Erythroblast (primary cell): ENCODE data around the gene MED31.

Experiments
- GATA1 ChIP-seq: IDR thresholded peaks from 2 replicates; pipeline ENCODE4 v1.6.1; 2011; ENCODE audit warnings: low read depth, mild to moderate bottlenecking, control low read depth, low read length, moderate library complexity
- POLR2A ChIP-seq: IDR thresholded peaks from 2 replicates; pipeline ENCODE4 v1.6.1; 2011; ENCODE audit warnings: mild to moderate bottlenecking, low read length

DNA sequence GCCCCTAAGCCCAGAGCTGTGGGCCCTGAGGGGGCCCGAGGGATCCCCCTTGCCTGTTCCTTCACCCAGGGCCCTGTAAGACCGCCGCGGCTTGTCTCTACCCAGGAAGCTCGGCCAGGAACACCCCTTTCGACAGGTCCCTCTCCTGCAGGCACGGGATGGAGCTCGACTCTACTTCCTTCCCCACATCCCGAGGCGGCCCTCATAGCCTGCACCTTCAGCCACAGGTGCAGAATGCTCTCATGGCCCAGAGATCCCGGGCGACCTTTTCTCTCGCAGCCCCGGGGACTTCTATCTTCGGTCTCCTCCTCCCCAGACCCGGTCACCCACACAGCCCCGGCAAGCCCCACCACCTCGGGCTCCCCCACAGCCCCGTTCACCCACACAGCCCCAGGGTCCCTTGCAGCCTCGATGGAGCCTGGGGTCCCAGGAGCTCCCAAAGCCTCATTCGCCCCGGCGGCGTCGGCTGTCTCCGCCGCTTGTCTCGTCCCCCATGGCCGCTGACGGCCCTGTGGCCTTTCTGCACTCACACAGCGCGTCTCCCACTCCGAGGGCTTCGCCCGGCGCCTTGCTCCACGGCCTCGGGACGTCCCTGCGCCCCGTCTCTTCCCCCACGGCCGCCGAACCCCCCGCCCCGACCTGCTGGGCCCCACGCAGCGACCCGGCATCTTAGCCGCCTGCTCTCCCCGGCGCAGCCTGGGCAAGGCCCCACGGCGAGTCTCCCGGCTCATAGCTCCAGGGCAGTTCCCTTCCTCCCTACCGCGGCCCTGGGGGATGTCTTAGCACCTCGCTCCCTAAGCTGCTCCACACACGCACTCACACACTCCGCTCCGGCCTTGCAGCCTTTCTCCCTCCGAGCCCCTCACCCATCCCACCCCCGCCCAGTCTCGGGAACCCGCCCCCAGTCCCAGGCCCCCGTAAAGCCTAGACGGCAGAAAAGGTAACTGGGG, 11.5 kb downstream of the MED31 start:
- TF ChIP-seq POLR2A (no peak), GATA1 (no peak)
